NCI-H146 treated with DMSO at 0.1 percent for 48 hours (cell line): ENCODE data around the gene DUSP23.

ENCODE experiments used
- DNase-seq: peaks from one replicate; lab custom pipeline; 2025; ENCODE audit not compliant: unreplicated experiment; lab: John Stamatoyannopoulos, UW

DUSP23 gene

GRCh38 chr1:159783724-159784123, 3.0 kb downstream of the DUSP23 start:
- no peak for DNase-seq

- no peak for DNase-seq
Measured at GRCh38 chr1:159786465-159786864, 5.7 kb downstream of the DUSP23 start.

GRCh38 chr1:159786966-159787365, 6.2 kb downstream of the DUSP23 start:
- DNase-seq = no peak

GRCh38 chr1:159790237-159790917, 9.6 kb downstream of the DUSP23 start:
- peak; percentile 33 for DNase-seq

GRCh38 chr1:159791031-159791430, 10.3 kb downstream of the DUSP23 start:
- DNase-seq = no peak

- DNase-seq = no peak
Measured at GRCh38 chr1:159791461-159791860, 10.7 kb downstream of the DUSP23 start.

- no peak for DNase-seq
Measured at GRCh38 chr1:159795534-159795933, 14.8 kb downstream of the DUSP23 start.

GRCh38 chr1:159798893-159799292, 18.1 kb downstream of the DUSP23 start:
- peak; percentile 79 for DNase-seq

- no peak for DNase-seq
Measured at GRCh38 chr1:159799446-159799985, 18.8 kb downstream of the DUSP23 start.

GRCh38 chr1:159800177-159800930, 19.6 kb downstream of the DUSP23 start:
- no peak for DNase-seq

- no peak for DNase-seq
Measured at GRCh38 chr1:159802111-159802510, 21.3 kb downstream of the DUSP23 start, which contains the start of gene FCRL6. Gene FCRL6 (plus strand): TSS chr1:159802360. CDS start chr1:159802425, 65 bp downstream.

- DNase-seq = no peak
Measured at GRCh38 chr1:159803956-159804689, 23.4 kb downstream of the DUSP23 start.

- DNase-seq = no peak
Measured at GRCh38 chr1:159804924-159805323, 24.2 kb downstream of the DUSP23 start.

- no peak for DNase-seq
Measured at GRCh38 chr1:159815926-159816325, 35.2 kb downstream of the DUSP23 start.

- DNase-seq = peak; percentile 98
Measured at GRCh38 chr1:159817276-159818041, 36.7 kb downstream of the DUSP23 start.

- no peak for DNase-seq
Measured at GRCh38 chr1:159821171-159821867, 40.6 kb downstream of the DUSP23 start.

- DNase-seq = peak; percentile 87
Measured at GRCh38 chr1:159823406-159823805, 42.6 kb downstream of the DUSP23 start.

- DNase-seq = no peak
Measured at GRCh38 chr1:159825564-159825963, 44.8 kb downstream of the DUSP23 start.

GRCh38 chr1:159826441-159827101, 45.8 kb downstream of the DUSP23 start, which contains the start of gene SLAMF8:
Gene SLAMF8 (plus strand): TSS chr1:159826873. CDS start chr1:159826899, 26 bp downstream.
- DNase-seq = no peak
